ENCODE data around the gene EMC9. TPM values are rescaled to one million over a fixed set of nuclear protein-coding genes. Genes with fewer than 3 reads are reported as not detected.

Gene EMC9
- polyA plus RNA-seq, 1 experiment: 13.3 TPM

GRCh38 chr14:24098229-24098926 lies 43.0 kb downstream of the EMC9 start:
- POLR2A ChIA-PET: no interaction called here

GRCh38 chr14:24096545-24097181 lies 44.7 kb downstream of the EMC9 start:
- Histone ChIP-seq H3K27me3 (ENCODE audit: control insufficient read depth, insufficient read depth, low read length) (no peaks in the 10 kb centered on the region), H3K4me3 (ENCODE audit: low read depth, low read length) (no peak overlapping the region), H3K36me3 (ENCODE audit: control insufficient read depth, insufficient read depth, low read length) (peaks cover 30% of the 10 kb centered on the region)
- no peak for DNase-seq (ENCODE audit: low read depth)
- no peak for TF ChIP-seq CTCF (IDR thresholded peaks at IDR 0.05; ENCODE audit: insufficient read depth, low read depth, low read length)
- ChIA-PET POLR2A (no interaction called here), CTCF (interaction anchor here (1.2 to 13.0 kb wide), 2 partner anchors 10 to 38 kb away, joined by 4 to 136 read pairs; no protein-coding TSS in a partner anchor)

More at GRCh38 chr14:24098229-24098926, 43.0 kb downstream of the EMC9 start:
- CTCF ChIA-PET: interaction anchor here (1.2 to 13.0 kb wide), 2 partner anchors 9 to 43 kb away, joined by 3 to 136 read pairs; no protein-coding TSS in a partner anchor
- no peaks in the 10 kb centered on the region for H3K27me3 ChIP-seq (ENCODE audit: control insufficient read depth, insufficient read depth, low read length)
- no peak for TF ChIP-seq CTCF (IDR thresholded peaks at IDR 0.05; ENCODE audit: insufficient read depth, low read depth, low read length)
- DNase-seq (ENCODE audit: low read depth): no peak
- no peak overlapping the region for H3K4me3 ChIP-seq (ENCODE audit: low read depth, low read length)
- peaks cover 36% of the 10 kb centered on the region for H3K36me3 ChIP-seq (ENCODE audit: control insufficient read depth, insufficient read depth, low read length)

- Histone ChIP-seq H3K4me3 (ENCODE audit: low read depth, low read length) (peak overlapping the region; percentile 82), H3K36me3 (ENCODE audit: control insufficient read depth, insufficient read depth, low read length) (peaks cover 22% of the 10 kb centered on the region), H3K27me3 (ENCODE audit: control insufficient read depth, insufficient read depth, low read length) (no peaks in the 10 kb centered on the region)
- DNase-seq (ENCODE audit: low read depth): peak; percentile 29
- CTCF ChIA-PET: interaction anchor here (6.2 to 13.0 kb wide), 3 partner anchors 12 to 37 kb away, joined by 74 to 200 read pairs (median 136); no protein-coding TSS in a partner anchor
- POLR2A ChIA-PET: interaction anchor here (1.1 kb wide), 1 partner anchor 18 kb away, joined by 3 read pairs; no protein-coding TSS in a partner anchor
- TF ChIP-seq CTCF (IDR thresholded peaks at IDR 0.05; ENCODE audit: insufficient read depth, low read depth, low read length): no peak
Observed at GRCh38 chr14:24095271-24096068, 45.9 kb downstream of the EMC9 start.

- Histone ChIP-seq H3K36me3 (ENCODE audit: control insufficient read depth, insufficient read depth, low read length) (peaks cover 18% of the 10 kb centered on the region), H3K4me3 (ENCODE audit: low read depth, low read length) (peak overlapping the region; percentile 82), H3K27me3 (ENCODE audit: control insufficient read depth, insufficient read depth, low read length) (no peaks in the 10 kb centered on the region)
- ChIA-PET POLR2A (interaction anchor here (1.1 kb wide), 1 partner anchor 19 kb away, joined by 3 read pairs; no protein-coding TSS in a partner anchor), CTCF (interaction anchor here (2.2 to 13.0 kb wide), 4 partner anchors 10 to 36 kb away, joined by 7 to 200 read pairs (median 105); no protein-coding TSS in a partner anchor)
- no peak for TF ChIP-seq CTCF (IDR thresholded peaks at IDR 0.05; ENCODE audit: insufficient read depth, low read depth, low read length)
- no peak for DNase-seq (ENCODE audit: low read depth)
Observed at GRCh38 chr14:24094841-24095270, 46.5 kb downstream of the EMC9 start.

All from BJ (cell line).